BJ (cell line): Measurements from ENCODE around the gene DNAJA1. TPM values are rescaled to one million over a fixed set of nuclear protein-coding genes. Genes with fewer than 3 reads are reported as not detected.

Source experiments
- CTCF ChIA-PET: fragments of 350-600 bp; formaldehyde crosslinking; extraction: SDS; loops from one replicate; lab custom pipeline; 2021; ENCODE audit warnings: antibody characterized with exemption, inconsistent platforms; lab: Yijun Ruan, JAX
- POLR2A ChIA-PET: fragments of 300-600 bp; sonication (Branson Sonifier 250); formaldehyde crosslinking; extraction: SDS; loops from one replicate; lab custom pipeline; 2021; ENCODE audit warnings: antibody characterized with exemption; lab: Charles Lee
- DNase-seq: peaks from one replicate; pipeline ENCODE4 v3.0.0-alpha.2; 2011; ENCODE audit warnings: low read depth
- H3K27me3 ChIP-seq: 2 replicates; pipeline ENCODE4 v1.6.0; 2011; ENCODE audit warnings: low read length; ENCODE audit not compliant: control insufficient read depth, insufficient read depth
- H3K36me3 ChIP-seq: 2 replicates; pipeline ENCODE4 v1.5.1; 2011; ENCODE audit warnings: low read length; ENCODE audit not compliant: control insufficient read depth, insufficient read depth
- H3K4me3 ChIP-seq: 2 replicates; pipeline ENCODE4 v1.5.1; 2011; ENCODE audit warnings: low read depth, mild to moderate bottlenecking, control low read depth, low read length
- CTCF ChIP-seq: IDR thresholded peaks from 2 replicates; pipeline ENCODE4 v1.5.1; 2011; ENCODE audit warnings: low read depth, mild to moderate bottlenecking, control low read depth, inconsistent platforms, low read length, moderate library complexity; ENCODE audit not compliant: insufficient read depth
- polyA plus RNA-seq: library from polyadenylated mRNA; depleted of rRNA; stranded (reverse); fragments of >200 nt; gene quantifications from 2 replicates; pipeline ENCODE4 v1.2.3, GENCODE V29; 2011

The DNAJA1 gene
- polyA plus RNA-seq, 1 experiment: 49.7 TPM

GRCh38 chr9:33029231-33029786 lies 4.2 kb downstream of the DNAJA1 start:
- ChIA-PET CTCF (no interaction called here), POLR2A (no interaction called here)
- no peak overlapping the region for H3K4me3 ChIP-seq
- H3K36me3 ChIP-seq: peaks cover 8% of the 10 kb centered on the region
- DNase-seq: no peak
- no peaks in the 10 kb centered on the region for H3K27me3 ChIP-seq
- TF ChIP-seq CTCF: no peak

- ChIA-PET POLR2A (no interaction called here), CTCF (no interaction called here)
- no peak overlapping the region for H3K4me3 ChIP-seq
- TF ChIP-seq CTCF: no peak
- H3K27me3 ChIP-seq: no peaks in the 10 kb centered on the region
- peaks cover 11% of the 10 kb centered on the region for H3K36me3 ChIP-seq
- no peak for DNase-seq
Observed at GRCh38 chr9:33030285-33030684, 5.2 kb downstream of the DNAJA1 start.

GRCh38 chr9:33032292-33032691 lies 7.2 kb downstream of the DNAJA1 start:
- peaks cover 19% of the 10 kb centered on the region for H3K36me3 ChIP-seq
- ChIA-PET CTCF (interaction anchor here (1.0 kb wide), 1 partner anchor 12 kb away, joined by 3 read pairs; no protein-coding TSS in a partner anchor), POLR2A (no interaction called here)
- H3K4me3 ChIP-seq: no peak overlapping the region
- H3K27me3 ChIP-seq: no peaks in the 10 kb centered on the region
- no peak for TF ChIP-seq CTCF
- DNase-seq: no peak

GRCh38 chr9:33032865-33033264 lies 7.8 kb downstream of the DNAJA1 start:
- no peak for DNase-seq
- POLR2A ChIA-PET: no interaction called here
- no peak for TF ChIP-seq CTCF
- Histone ChIP-seq H3K27me3 (no peaks in the 10 kb centered on the region), H3K36me3 (peaks cover 20% of the 10 kb centered on the region), H3K4me3 (no peak overlapping the region)
- CTCF ChIA-PET: interaction anchor here (1.0 kb wide), 1 partner anchor 12 kb away, joined by 3 read pairs; no protein-coding TSS in a partner anchor

GRCh38 chr9:33040792-33041431 lies 15.8 kb downstream of the DNAJA1 start:
- ChIA-PET POLR2A (no interaction called here), CTCF (no interaction called here)
- Histone ChIP-seq H3K36me3 (peaks cover 17% of the 10 kb centered on the region), H3K4me3 (no peak overlapping the region), H3K27me3 (no peaks in the 10 kb centered on the region)
- no peak for DNase-seq
- no peak for TF ChIP-seq CTCF
